GM23338 (cell line): Measurements from ENCODE around the gene VAV3. TPM values are rescaled to one million over a fixed set of nuclear protein-coding genes. Genes with fewer than 3 reads are reported as not detected.

Experiments
- ATAC-seq: fragments of 200-7000 bp; cut with Tn5 transposase; 3 replicates; pipeline ENCODE4 v1.9.1; 2020
- DNase-seq: peaks from one replicate; pipeline ENCODE4 v3.0.0-alpha.2; 2015; ENCODE audit warnings: low spot score
- H2AFZ ChIP-seq: fragments of 200-600 bp; sonication (generic); 2 replicates; pipeline ENCODE4 v1.8.0; 2016; ENCODE audit warnings: antibody characterized with exemption, mild to moderate bottlenecking, moderate library complexity
- H3F3A ChIP-seq: fragments of 200-600 bp; sonication (generic); replicated peaks from 2 replicates; pipeline ENCODE4 v1.8.0; 2017; ENCODE audit warnings: antibody characterized with exemption, mixed run types, low read depth
- H3K27ac ChIP-seq: fragments of 200-600 bp; sonication (generic); 2 replicates; pipeline ENCODE4 v1.6.1; 2016; ENCODE audit warnings: low read depth
- H3K27me3 ChIP-seq: fragments of 200-600 bp; sonication (generic); 2 replicates; pipeline ENCODE4 v1.8.0; 2016; ENCODE audit warnings: mild to moderate bottlenecking, mixed run types, moderate library complexity; ENCODE audit not compliant: insufficient read depth
- H3K36me3 ChIP-seq: fragments of 200-600 bp; sonication (generic); 2 replicates; pipeline ENCODE4 v1.8.0; 2016; ENCODE audit warnings: mild to moderate bottlenecking; ENCODE audit not compliant: insufficient read depth
- H3K4me1 ChIP-seq: fragments of 200-600 bp; sonication (generic); 2 replicates; pipeline ENCODE4 v1.8.0; 2016; ENCODE audit warnings: mild to moderate bottlenecking, moderate library complexity; ENCODE audit not compliant: insufficient read depth
- H3K4me2 ChIP-seq: fragments of 200-600 bp; sonication (generic); 2 replicates; pipeline ENCODE4 v1.7.1; 2017; ENCODE audit warnings: mixed run types
- H3K4me3 ChIP-seq: fragments of 200-600 bp; sonication (generic); 2 replicates; pipeline ENCODE4 v1.6.1; 2016; ENCODE audit warnings: mixed run types
- H3K79me2 ChIP-seq: fragments of 200-600 bp; sonication (generic); replicated peaks from 2 replicates; pipeline ENCODE4 v1.8.0; 2017; ENCODE audit warnings: mild to moderate bottlenecking; ENCODE audit not compliant: insufficient read depth
- H3K9me2 ChIP-seq: fragments of 200-600 bp; sonication (generic); 2 replicates; pipeline ENCODE4 v1.8.0; 2017; ENCODE audit not compliant: insufficient read depth
- H4K20me1 ChIP-seq: fragments of 200-600 bp; sonication (generic); replicated peaks from 2 replicates; pipeline ENCODE4 v1.8.0; 2017; ENCODE audit warnings: mild to moderate bottlenecking; ENCODE audit not compliant: insufficient read depth
- H3K27ac Mint-ChIP-seq: 2 replicates; pipeline ENCODE4 v1.8.0; 2020; ENCODE audit warnings: inconsistent platforms, mild to moderate bottlenecking, moderate library complexity, mixed read lengths
- H3K27me3 Mint-ChIP-seq: 3 replicates; pipeline ENCODE4 v1.8.0; 2022; ENCODE audit warnings: low read depth, mild to moderate bottlenecking, moderate library complexity, mixed read lengths, inconsistent platforms; ENCODE audit not compliant: insufficient read depth, poor library complexity
- H3K36me3 Mint-ChIP-seq: 3 replicates; pipeline ENCODE4 v1.8.0; 2021; ENCODE audit warnings: low read depth, mild to moderate bottlenecking, inconsistent platforms, moderate library complexity, mixed read lengths
- H3K4me1 Mint-ChIP-seq: 3 replicates; pipeline ENCODE4 v1.8.0; 2020; ENCODE audit warnings: mild to moderate bottlenecking, inconsistent platforms, mixed read lengths
- H3K4me3 Mint-ChIP-seq: 3 replicates; pipeline ENCODE4 v1.8.0; 2021; ENCODE audit warnings: moderate library complexity, mild to moderate bottlenecking, inconsistent platforms, mixed read lengths
- H3K9me3 Mint-ChIP-seq: 3 replicates; pipeline ENCODE4 v1.8.0; 2020; ENCODE audit warnings: moderate library complexity, mild to moderate bottlenecking, inconsistent platforms, mixed read lengths
- CREB1 ChIP-seq: fragments of 250-450 bp; sonication (Bioruptor Pico); IDR thresholded peaks from 2 replicates; pipeline ENCODE4 v1.5.0; 2020; ENCODE audit warnings: low read depth, mild to moderate bottlenecking, moderate library complexity
- EZH2 ChIP-seq: fragments of 200-600 bp; sonication (generic); IDR thresholded peaks from one replicate; pipeline ENCODE4 v1.8.0; 2017; ENCODE audit warnings: antibody characterized with exemption, mild to moderate bottlenecking, low read depth; ENCODE audit not compliant: unreplicated experiment
- EZH2phosphoT487 ChIP-seq: fragments of 200-600 bp; sonication (generic); IDR thresholded peaks from one replicate; pipeline ENCODE4 v1.8.1; 2018; ENCODE audit warnings: antibody characterized with exemption; ENCODE audit not compliant: unreplicated experiment
- JUNB ChIP-seq: IDR thresholded peaks from one replicate; pipeline ENCODE4 v1.6.1; 2016; ENCODE audit warnings: antibody characterized with exemption; ENCODE audit not compliant: unreplicated experiment
- NANOG ChIP-seq: IDR thresholded peaks from 2 replicates; pipeline ENCODE4 v1.6.1; 2016; ENCODE audit warnings: antibody characterized with exemption, borderline replicate concordance
- POLR2AphosphoS5 ChIP-seq: IDR thresholded peaks from 2 replicates; pipeline ENCODE4 v1.6.1; 2016; ENCODE audit warnings: antibody characterized with exemption, low read depth
- STAT1 ChIP-seq: IDR thresholded peaks from one replicate; pipeline ENCODE4 v1.6.1; 2016; ENCODE audit warnings: antibody characterized with exemption; ENCODE audit not compliant: unreplicated experiment
- ZNF114 ChIP-seq: fragments of 250-450 bp; sonication (Bioruptor Pico); IDR thresholded peaks from 2 replicates; pipeline ENCODE4 v1.5.0; 2020; ENCODE audit warnings: mild to moderate bottlenecking, moderate library complexity
- ZNF331 ChIP-seq: fragments of 250-450 bp; sonication (Bioruptor Pico); IDR thresholded peaks from 2 replicates; pipeline ENCODE4 v1.5.0; 2020; ENCODE audit warnings: low read depth, mild to moderate bottlenecking, moderate library complexity
- polyA plus RNA-seq: library from polyadenylated mRNA; unstranded; fragments of >200 nt; fragmentation: Nextera tagmentation; extraction: Ambion mirVana; gene quantifications from 2 replicates; pipeline ENCODE4 v1.2.1, GENCODE V29; 2016
- total RNA-seq: library from RNA; depleted of rRNA; stranded (reverse); fragments of >200 nt; shearing (Covaris generic); gene quantifications from 2 replicates; pipeline ENCODE4 v1.2.3, GENCODE V29; 2014
- TF ChIP-seq, protein P1 (sequence below), 2 experiments: fragments of 200-600 bp in 1 of 2; sonication (generic) in 1 of 2; conservative IDR thresholded peaks; 2 replicates each; pipeline versions ENCODE4 v1.5.1 to v1.6.1; 2016 to 2017; ENCODE audit warnings: antibody characterized with exemption in 2 of 2, low read depth in 2 of 2, mild to moderate bottlenecking in 2 of 2, moderate library complexity in 1 of 2

Gene VAV3
- total and polyA plus RNA-seq, 2 experiments from 2014 or later: 3.0 to 11.3 TPM

DNA sequence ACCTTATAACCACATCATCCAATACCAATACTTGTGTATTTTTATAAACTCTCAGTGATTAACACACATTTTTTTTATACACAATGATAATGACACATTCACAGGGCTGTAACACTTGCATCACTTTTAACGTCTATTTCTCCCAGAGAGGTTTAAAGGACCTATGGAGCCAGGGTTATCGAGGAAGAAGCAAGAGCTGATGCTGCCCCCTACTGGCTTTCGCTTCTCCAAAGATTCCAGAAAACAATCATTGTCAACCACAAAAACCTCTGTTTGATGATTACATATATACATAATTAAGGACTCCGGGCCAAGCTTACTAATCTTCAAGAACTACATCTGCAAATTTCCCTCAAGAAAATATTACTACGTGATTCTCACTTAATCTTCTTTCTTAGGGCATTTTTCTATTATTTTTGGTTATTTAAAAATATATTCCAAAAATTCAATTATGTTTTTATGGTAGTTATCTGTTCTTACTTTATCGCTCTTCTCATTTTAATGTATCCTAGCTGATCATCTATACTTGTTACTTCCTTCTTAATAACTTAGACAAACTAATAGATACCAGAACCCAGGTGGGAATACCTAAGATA is 214.5 kb downstream of the VAV3 start:
- Mint-ChIP-seq H3K4me3 (no peak overlapping the region), H3K27ac (peak overlapping the region; percentile 56; the same call in 1 of the 2 replicates), H3K27me3 (no peaks in the 10 kb centered on the region), H3K36me3 (no peaks in the 10 kb centered on the region), H3K4me1 (peaks cover 14% of the 10 kb centered on the region; the same call in 2 of the 3 replicates), H3K9me3 (no peaks in the 10 kb centered on the region)
- no peaks in the 10 kb centered on the region for H4K20me1 ChIP-seq
- no peak overlapping the region for H3K4me3 ChIP-seq
- H3K27me3 ChIP-seq: no peaks in the 10 kb centered on the region
- H3K27ac ChIP-seq: no peak overlapping the region
- H3K79me2 ChIP-seq: no peaks in the 10 kb centered on the region
- H3K4me2 ChIP-seq: no peak overlapping the region
- H3F3A ChIP-seq: no peaks in the 10 kb centered on the region
- peak; percentile 76 for ATAC-seq
- H3K36me3 ChIP-seq: no peaks in the 10 kb centered on the region
- TF ChIP-seq, protein P1, sequence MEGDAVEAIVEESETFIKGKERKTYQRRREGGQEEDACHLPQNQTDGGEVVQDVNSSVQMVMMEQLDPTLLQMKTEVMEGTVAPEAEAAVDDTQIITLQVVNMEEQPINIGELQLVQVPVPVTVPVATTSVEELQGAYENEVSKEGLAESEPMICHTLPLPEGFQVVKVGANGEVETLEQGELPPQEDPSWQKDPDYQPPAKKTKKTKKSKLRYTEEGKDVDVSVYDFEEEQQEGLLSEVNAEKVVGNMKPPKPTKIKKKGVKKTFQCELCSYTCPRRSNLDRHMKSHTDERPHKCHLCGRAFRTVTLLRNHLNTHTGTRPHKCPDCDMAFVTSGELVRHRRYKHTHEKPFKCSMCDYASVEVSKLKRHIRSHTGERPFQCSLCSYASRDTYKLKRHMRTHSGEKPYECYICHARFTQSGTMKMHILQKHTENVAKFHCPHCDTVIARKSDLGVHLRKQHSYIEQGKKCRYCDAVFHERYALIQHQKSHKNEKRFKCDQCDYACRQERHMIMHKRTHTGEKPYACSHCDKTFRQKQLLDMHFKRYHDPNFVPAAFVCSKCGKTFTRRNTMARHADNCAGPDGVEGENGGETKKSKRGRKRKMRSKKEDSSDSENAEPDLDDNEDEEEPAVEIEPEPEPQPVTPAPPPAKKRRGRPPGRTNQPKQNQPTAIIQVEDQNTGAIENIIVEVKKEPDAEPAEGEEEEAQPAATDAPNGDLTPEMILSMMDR (conservative IDR thresholded peaks at IDR 0.05; ENCODE audit: low read depth in 2 of 2): peak; percentile 82 to 92
- no peak for TF ChIP-seq EZH2phosphoT487
- H2AFZ ChIP-seq: no peak overlapping the region
- H3K4me1 ChIP-seq: peaks cover 15% of the 10 kb centered on the region
- DNase-seq: peak; percentile 88
- no peaks in the 10 kb centered on the region for H3K9me2 ChIP-seq

DNA sequence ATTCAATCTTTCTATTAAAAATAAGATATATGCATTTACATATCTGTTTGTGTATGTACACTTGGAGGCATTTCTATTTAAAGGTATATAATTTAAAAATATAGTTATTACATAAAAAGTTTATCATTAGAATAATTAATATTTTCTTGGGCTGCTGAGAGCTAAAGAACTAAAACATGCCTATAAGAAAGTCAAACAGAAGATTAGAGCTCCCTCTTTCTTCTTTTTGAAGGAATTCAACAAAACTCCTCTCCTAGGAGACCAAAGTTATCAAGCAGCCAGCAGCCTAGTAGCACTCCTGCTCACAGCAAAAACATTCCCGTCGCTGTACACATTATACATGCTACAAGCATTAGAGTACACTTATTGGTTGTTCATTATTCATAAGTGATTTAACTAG is 216.4 kb downstream of the VAV3 start:
- Histone ChIP-seq H3K79me2 (no peaks in the 10 kb centered on the region), H3K9me2 (no peaks in the 10 kb centered on the region), H3K36me3 (no peaks in the 10 kb centered on the region), H2AFZ (no peak overlapping the region), H3K4me2 (no peak overlapping the region), H3K4me1 (peaks cover 14% of the 10 kb centered on the region), H3K4me3 (no peak overlapping the region), H3K27me3 (no peaks in the 10 kb centered on the region), H4K20me1 (no peaks in the 10 kb centered on the region), H3F3A (no peaks in the 10 kb centered on the region), H3K27ac (no peak overlapping the region)
- Mint-ChIP-seq H3K36me3 (no peaks in the 10 kb centered on the region), H3K27ac (no peak overlapping the region), H3K4me1 (peaks cover 23% of the 10 kb centered on the region; the same call in 2 of the 3 replicates), H3K9me3 (no peaks in the 10 kb centered on the region), H3K4me3 (no peak overlapping the region), H3K27me3 (no peaks in the 10 kb centered on the region)
- ATAC-seq (peak; percentile 47; the same call in 2 of the 3 replicates), DNase-seq (peak; percentile 51)
- TF ChIP-seq STAT1 (no peak), EZH2phosphoT487 (no peak), POLR2AphosphoS5 (no peak)
- TF ChIP-seq, protein P1 (conservative IDR thresholded peaks at IDR 0.05; ENCODE audit: low read depth in 2 of 2): peak; percentile 45 to 50

DNA sequence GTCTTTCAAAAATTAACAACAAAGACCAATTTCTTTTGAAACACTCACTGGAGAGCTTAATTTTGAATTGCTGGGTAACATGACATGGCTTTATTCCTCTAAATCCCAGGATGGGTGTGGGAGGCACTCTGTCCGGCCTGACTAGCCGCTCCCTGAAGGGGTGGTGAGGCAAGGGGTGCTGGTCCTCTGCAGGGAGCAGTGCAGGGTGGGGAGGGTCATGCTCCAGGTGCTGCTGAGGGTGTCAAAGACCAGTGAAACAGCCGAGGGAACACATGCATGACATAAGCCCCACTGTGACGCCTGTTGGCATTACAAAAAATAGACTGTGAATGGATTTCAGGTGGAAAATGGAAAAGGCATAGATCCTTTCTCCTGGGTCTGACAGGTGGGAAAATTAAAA is 223.7 kb downstream of the VAV3 start:
- no peak for DNase-seq
- H3K27me3 ChIP-seq: no peaks in the 10 kb centered on the region
- H3F3A ChIP-seq: no peaks in the 10 kb centered on the region
- H3K79me2 ChIP-seq: no peaks in the 10 kb centered on the region
- H3K4me3 ChIP-seq: no peak overlapping the region
- Mint-ChIP-seq H3K4me3 (no peak overlapping the region), H3K36me3 (no peaks in the 10 kb centered on the region), H3K4me1 (peaks cover 20% of the 10 kb centered on the region), H3K27ac (peak overlapping the region; percentile 51), H3K27me3 (no peaks in the 10 kb centered on the region), H3K9me3 (no peaks in the 10 kb centered on the region)
- no peak overlapping the region for H2AFZ ChIP-seq
- no peaks in the 10 kb centered on the region for H4K20me1 ChIP-seq
- no peak for ATAC-seq
- peaks cover 7% of the 10 kb centered on the region; the same call in 1 of the 2 replicates for H3K4me1 ChIP-seq
- no peak overlapping the region for H3K27ac ChIP-seq
- H3K9me2 ChIP-seq: no peaks in the 10 kb centered on the region
- H3K36me3 ChIP-seq: no peaks in the 10 kb centered on the region
- no peak overlapping the region for H3K4me2 ChIP-seq
- TF ChIP-seq JUNB: no peak
- TF ChIP-seq EZH2: no peak
- no peak for TF ChIP-seq ZNF114 (CRISPR knock-in tag)
- TF ChIP-seq, protein P1 (conservative IDR thresholded peaks at IDR 0.05; ENCODE audit: low read depth in 2 of 2): no peak
- no peak for TF ChIP-seq NANOG
- TF ChIP-seq ZNF331 (CRISPR knock-in tag): no peak
- no peak for TF ChIP-seq CREB1
